ENCODE measurements around the gene CDC42EP5. TPM values are rescaled to one million over a fixed set of nuclear protein-coding genes. Genes with fewer than 3 reads are reported as not detected.

The CDC42EP5 gene
- polyA plus RNA-seq, 4 donors: 26.9 to 79.1 (median 37.6) TPM

DNA sequence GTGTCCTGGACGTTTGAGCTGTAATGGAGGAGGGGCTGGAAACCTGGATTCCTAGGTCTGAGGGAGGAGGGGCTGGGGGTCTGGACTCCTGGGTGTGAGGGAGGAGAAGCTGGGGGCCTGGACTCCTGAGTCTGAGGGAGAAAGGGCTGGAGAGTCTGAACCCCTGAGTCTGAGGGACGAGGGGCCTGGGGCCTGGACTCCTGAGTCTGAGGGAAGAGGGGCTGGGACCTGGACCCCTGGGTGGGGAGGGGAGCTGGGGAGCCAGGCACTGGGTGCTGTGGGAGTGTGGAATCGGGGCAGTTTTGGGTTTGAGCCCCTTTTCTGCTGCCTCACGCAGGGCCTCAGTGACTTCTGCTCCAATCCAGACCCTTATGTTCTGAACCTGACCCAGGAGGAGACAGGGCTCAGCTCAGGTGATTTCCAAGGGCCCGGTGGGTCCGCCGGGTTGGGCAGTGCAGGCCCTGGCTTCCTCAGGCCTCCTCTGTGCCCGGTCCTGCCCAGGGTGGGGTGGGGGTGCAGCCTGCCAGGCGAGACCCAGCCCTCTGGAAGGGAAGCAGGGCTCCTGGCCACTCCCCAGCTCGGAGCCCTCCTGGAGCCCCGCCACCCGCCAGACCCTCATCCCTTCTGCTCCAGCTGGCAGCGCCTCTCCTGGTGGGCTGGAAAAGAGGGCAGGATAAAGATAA, 43.4 kb downstream of the CDC42EP5 start:
- no peak for DNase-seq (ENCODE audit: low read depth in 4 of 4, low spot score in 2 of 4)

DNA sequence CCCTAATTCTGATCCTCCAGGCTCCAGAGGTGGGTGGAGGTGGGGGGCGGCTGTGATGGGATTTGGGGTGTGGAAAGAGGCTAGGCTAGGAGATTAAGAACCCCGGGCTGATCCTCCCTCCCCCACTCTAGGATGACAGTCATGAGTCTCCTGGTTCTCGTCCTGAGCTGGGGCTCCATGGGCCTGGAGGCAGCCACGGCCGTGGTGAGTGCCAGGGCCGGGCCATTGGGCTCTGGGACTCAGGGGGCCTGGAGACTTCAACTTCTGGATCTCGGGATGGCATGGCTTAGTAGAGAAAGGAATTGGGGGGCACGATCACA, 44.0 kb downstream of the CDC42EP5 start:
- DNase-seq (ENCODE audit: low read depth in 4 of 4, low spot score in 2 of 4): no peak

DNA sequence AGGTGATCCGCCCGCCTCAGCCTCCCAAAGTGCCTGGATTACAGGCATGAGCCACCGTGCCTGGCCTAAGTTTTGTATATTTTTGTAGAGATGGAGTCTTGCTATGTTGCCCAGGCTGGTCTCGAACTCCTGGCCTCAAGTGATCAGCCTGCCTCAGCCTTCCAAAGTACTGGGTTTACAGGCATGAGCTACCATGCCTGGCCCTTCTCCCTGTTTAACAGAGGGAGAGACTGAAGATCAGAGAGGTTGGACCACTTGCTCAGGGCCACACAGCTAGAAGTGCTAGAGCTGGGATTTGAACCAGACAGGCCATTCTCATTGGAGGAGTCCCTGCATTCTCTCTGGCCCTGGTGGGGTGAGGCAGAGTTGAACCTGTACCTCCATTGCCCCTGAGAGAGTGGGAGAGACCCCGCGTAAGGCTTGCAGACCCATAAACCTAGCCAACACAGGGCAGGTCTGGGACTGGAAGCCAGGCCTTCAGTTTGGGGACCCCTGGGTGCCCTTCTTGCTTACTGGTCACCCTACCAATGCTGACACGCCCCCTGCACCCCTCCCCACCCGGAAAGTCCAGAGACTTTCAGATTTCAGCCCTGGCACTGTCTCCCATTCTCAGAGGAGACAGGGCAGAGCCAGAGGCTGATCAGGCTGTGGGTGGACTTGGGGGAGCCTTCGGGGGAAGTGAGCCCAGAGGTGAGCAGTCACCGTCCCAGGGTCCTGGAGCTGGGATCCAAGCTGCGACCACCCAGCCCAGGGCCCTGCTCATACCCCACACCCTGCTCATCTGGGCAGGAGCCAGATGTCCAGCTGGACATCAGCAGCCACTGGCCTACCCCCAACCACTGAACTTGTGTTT, 44.5 kb downstream of the CDC42EP5 start:
- no peak for DNase-seq (ENCODE audit: low read depth in 4 of 4, low spot score in 2 of 4)

DNA sequence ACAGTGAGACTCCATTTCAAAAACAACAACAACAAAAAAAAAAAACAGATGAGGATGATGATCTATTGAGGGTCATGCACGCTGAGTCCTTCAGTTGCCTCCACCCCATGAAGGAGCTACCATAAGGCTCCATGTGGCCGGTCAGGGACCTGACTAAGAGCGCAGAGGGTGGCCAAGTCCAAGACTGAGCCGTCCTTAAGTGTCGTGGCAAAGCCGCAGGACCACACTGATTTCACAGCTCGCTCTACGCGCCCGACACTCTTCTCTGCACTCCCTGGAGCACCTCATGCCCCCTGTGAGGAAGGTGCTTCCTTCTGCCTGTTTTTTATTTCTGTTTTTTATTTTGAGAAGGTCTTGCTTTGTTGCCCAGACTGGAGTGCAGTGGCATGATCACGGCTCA, 45.5 kb downstream of the CDC42EP5 start:
- DNase-seq (ENCODE audit: low read depth in 4 of 4, low spot score in 2 of 4): no peak

DNA sequence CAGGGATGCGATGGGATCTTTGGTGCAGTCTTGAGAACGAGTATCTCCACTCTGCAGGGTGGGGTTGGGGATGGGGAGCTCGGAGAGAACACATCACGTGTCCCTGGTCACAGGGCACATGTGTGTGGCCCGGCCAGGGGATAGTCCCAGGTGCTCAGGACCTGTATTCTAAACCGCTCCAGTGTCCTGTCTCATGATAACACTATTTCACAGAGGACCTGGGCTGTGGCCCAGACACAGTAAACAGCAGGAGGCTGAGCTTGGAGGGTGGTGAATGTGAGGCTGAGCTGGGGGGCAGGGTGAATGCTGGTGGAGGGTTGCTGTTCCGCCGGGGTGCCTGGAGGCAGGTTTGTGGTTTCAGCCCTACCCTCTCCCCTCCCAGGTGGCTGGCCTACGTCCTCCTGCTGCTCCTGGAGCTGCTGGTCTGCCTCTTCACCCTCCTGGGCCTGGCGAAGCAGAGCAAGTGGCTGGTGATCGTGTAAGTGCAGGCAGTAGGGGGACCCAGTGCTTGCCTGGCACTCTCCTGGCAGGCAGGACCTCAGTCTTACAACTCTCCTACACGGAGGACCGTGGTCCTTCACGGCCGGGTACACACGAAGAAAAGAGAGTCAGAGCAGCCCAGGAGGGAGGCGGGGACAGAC, 46.7 kb downstream of the CDC42EP5 start:
- no peak for DNase-seq (ENCODE audit: low read depth in 4 of 4, low spot score in 2 of 4)

DNA sequence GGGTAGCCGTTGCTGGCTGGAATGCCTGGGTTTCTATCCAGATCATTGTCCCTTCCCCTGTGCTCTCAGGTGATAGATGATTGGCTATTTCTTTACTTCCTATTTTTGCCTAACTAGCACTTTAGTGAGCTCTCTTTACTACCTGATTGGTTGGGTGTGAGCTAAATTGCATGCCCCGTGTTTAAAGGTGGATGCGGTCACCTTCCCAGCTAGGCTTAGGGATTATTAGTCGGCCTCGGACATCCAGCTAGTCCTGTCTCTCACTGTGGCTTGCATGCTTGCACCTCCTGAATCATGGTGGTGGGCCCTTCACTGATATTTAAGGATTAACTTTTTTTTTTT, 47.7 kb downstream of the CDC42EP5 start:
- no peak for DNase-seq (ENCODE audit: low read depth in 4 of 4, low spot score in 2 of 4)

DNA sequence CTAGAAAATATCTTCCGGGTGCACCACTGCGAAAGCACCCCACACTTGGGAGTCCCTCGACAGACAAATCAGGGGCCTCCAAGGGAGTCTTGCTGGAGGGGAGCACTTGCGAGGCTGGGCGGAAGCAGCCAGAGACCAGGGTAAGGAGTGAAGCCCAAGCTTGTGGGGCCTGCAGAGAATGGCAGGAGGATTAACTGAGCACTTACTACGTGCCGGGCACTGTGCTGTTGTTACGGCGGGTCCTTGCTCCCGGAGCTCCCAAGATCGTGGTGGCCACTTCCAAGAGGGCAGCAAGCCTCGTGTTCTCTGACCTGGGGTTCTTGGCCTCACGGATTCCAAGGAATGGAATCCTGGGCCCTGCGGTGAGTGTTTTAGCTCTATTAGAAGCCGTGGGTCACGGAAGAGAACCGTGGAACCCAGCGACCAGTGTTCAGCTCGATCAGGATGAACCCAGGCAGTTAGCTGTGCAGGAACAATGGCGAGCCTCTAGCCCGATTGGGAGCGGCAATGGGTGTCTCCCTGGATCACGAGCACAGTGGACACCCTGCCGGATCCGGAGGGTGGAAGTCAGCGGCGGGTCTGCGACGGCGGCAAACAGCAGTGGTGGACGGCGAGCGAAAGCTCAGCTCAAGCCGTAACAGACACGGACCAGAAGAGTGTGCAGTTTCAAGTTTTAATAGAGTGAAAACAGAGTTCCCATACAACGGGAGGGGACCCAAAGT, 48.3 kb downstream of the CDC42EP5 start:
- no peak for DNase-seq (ENCODE audit: low read depth in 4 of 4, low spot score in 2 of 4)

DNA sequence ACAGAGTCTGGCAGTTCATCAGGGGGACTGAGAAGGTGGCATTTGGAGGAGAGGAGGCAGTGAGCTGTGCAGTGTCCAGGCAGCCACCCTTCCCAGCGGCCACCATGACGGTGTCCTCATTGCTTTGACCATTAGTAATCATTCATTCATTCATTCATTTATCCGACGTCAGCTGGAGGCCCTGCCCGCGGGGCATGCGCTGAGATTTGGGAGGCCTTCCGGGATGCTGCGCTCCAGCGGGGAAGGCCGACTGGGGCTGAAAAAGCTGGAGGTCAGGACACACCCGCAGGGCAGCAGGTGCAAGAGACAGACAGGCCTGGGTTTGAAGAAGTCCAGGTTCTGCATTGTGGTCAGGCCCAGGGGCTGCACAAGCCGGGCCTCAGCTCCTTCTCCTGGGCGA, 48.9 kb downstream of the CDC42EP5 start:
- no peak for DNase-seq (ENCODE audit: low read depth in 4 of 4, low spot score in 2 of 4)

DNA sequence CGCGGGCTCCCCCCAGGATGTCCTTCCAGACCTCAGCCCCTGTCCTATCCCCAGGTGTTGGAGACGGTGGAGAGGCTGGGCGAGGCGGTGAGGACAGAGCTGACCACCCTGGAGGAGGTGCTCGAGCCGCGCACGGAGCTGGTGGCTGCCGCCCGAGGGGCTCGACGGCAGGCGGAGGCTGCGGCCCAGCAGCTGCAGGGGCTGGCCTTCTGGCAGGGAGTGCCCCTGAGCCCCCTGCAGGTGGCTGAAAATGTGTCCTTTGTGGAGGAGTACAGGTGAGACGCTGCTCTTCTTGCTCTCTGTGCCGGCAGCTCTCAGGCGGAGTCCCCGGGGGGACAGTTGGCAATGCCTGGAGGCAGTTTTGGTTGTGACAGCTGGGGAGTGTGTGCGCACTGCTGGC, 51.0 kb downstream of the CDC42EP5 start:
- no peak for DNase-seq (ENCODE audit: low read depth in 4 of 4, low spot score in 2 of 4)

DNA sequence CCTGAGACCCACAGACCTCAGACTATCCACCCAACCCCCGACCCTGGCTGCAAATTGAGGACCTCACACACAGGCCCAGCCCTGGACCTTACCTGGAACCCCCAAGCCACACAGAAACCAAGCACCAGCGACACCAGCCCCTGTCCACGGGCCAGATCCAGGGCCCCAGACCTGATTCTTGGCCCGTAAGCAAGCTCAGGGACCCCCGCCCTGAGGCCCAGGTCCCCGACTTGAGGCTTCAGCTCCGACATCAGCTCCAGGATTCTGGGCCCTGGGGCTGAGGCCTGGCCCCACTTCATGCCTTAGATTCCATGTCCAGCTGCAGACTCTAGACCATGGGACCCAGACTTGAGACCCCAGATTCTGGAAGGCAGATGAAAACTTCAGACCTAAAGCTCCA, 51.6 kb downstream of the CDC42EP5 start:
- no peak for DNase-seq (ENCODE audit: low read depth in 4 of 4, low spot score in 2 of 4)

DNA sequence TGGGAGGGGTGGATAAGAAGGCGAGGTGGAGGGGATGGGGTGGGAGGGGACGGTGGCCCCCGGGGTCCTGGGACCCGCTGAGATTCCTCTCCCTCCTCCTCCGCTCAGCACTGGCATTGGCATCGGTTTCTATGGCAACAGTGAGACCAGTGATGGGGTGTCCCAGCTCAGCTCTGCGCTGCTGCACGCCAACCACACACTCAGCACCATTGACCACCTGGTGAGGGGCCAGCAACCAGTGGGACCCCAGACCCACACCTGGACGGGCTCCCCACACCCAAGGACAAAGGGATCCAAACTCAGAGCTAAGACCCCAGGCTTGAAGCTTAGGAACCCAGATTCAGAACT, 52.0 kb downstream of the CDC42EP5 start:
- no peak for DNase-seq (ENCODE audit: low read depth in 4 of 4, low spot score in 2 of 4)

DNA sequence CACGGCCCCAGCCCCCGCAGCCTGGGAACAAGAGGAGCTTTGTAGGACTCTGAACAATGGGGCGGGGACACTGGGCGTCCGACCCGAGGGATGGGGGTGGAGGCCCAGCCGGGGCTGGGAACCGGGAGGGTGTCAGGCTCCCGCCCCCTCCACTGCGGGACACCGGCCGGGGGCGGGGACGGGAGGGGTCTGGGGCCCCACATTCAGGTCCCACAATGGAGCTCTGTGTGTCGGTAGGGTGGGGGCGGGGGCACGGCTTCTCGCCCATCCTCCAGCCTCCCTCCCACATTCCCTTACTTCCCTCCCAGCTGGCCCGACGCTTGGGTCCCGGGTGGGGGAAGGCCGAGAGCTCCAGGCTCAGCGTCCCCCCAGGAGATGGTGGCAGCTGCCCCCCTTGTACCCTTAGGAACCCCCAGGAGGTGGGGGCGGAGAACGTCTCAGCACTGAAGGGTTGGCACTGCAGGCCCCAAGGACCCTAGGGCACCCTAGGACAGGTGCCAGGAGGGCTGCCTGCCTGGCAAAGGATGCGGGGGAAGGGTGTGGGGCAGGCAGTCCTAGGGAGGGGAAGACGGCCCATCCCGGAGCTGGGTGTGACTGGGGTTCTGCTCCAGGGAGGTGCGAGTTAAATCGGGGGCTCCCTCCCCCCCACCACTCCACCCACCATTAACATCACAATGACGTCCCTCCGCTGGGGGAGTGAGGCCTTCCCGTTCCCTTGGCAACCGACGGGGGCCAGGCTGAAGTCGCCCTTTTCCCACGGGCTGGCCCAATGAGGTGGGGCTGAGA, 52.5 kb downstream of the CDC42EP5 start:
- no peak for DNase-seq (ENCODE audit: low read depth in 4 of 4, low spot score in 2 of 4)

DNA sequence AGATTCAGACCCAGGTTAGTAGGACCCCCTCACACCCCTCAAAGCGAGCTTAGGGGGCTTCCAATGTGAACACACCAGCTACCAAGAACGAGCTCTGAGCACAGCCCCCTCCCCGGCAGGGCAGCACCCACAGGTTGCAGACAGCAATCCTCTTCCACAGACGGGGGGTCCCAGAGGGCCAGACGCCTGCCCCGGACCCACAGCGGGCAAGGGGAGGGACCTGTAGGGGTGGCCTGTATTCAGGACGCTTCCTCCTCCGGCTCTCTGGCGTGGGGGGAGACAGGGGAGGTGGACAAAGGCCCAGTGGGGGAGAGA, 53.1 kb downstream of the CDC42EP5 start:
- DNase-seq (ENCODE audit: low read depth in 4 of 4, low spot score in 2 of 4): no peak

DNA sequence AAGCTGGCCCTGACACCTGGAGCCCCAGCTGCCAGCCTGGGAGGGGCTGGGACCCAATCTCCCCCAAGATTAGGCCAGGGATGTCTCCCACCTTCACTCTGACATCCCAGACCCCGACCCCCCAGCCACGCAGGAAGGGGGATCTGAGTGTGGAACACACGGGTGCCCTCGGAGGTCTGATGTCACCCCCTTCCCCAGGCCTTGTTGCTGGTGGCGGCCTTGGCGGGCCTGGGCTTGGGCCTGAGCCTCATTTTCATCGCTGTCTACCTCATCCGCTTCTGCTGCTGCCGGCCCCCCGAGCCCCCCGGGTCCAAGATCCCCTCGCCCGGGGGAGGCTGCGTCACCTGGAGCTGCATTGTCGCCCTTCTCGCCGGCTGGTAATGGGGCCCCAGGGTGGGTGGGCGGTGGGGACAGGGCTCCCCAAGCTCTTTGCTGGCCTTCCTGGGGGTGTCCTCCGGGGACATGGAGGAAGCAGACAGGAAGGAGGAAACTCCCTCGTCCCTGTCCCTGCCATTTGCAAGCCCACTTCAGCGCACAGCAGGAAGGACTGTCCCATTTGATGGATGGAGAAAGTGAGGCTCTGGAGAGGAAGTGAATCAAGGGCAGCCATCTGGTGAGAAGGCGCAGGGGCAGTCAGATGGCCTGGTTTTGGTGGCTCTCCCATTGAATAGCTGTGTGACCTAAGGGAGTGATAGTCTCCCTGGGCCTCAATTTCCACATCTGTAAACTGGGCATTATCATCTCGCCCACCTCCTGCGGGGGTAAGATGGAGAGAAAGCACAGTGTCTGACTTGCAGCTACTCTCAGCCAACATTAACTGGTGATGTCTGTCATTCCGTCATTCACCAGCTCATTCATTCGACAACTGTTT, 53.9 kb downstream of the CDC42EP5 start:
- no peak for DNase-seq (ENCODE audit: low read depth in 4 of 4, low spot score in 2 of 4)

DNA sequence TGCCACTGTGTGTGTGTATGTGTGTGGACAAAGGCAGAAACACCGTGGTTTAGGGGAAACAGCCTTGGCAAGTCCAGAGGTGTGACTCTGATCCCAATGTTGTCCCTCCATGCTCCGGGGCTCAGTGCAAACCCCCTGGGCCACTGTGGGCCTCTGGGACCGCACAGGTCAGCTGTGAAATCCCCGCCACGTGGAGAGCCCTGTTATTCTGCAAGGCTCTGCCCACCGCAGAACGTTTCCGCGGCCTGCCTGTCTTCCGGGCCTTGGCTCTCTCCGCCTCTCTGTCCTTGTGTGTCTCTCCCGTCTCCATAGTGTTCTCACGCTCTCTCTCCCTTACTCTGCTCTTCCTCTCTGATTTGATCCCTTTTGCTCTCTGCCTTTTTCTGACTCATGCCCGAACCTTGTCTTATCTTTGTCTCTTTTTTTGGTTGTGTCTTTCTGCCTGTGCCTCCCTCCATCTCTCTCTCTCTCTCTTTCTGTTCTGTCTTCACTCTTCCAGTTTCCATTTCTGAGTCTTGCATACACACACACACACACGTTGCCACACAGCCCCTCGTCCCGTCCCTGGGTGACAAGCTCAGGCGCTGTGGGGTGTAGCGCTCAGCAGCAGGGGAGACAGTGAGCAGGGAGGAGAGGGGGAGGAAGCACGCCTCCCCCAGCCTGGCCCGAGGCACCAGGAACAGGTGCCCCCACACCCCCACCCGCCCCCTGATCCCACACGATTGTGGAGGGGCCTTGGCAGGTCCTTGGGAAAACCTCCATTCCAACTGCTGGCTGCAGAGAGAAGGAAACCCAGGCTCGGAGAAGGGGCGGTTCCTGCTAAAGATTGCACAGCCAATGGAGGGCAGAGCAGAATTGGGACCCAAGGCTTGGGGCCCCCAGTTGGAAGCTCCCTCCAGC, 54.8 kb downstream of the CDC42EP5 start:
- no peak for DNase-seq (ENCODE audit: low read depth in 4 of 4, low spot score in 2 of 4)

DNA sequence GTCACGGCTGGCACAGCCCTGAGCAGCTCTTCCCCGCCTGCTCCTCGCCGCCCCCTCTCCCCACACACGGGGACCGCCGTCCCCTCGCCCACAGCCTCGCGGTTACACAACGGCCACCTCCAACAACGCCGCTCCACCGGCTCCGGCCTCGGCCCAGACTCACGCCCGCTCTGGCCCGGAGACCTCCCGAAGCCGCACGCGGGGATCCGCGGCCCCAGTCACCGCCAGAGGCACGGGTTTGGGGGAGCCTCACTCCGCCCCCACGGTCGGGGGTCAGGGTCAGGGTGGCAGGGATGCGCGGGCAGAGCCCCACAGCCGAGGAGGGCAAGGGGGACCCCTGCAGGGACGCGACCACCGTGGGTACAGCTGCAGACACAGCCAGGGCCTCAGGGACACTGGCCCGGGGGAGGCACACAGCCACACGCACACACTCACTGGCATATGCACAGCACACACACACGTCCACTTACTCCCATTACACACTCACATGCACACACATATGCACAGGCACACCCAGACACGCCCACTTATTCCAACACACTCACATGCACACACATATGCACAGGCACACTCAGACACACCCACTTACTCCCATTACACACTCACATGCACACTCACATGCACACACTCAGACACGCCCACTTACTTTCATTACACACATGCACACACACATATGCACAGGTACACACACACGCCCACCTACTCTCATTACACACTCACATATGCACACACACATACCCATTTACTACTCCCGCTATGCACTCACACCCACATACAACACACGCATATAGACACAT, 56.2 kb downstream of the CDC42EP5 start:
- no peak for DNase-seq (ENCODE audit: low read depth in 4 of 4, low spot score in 2 of 4)

DNA sequence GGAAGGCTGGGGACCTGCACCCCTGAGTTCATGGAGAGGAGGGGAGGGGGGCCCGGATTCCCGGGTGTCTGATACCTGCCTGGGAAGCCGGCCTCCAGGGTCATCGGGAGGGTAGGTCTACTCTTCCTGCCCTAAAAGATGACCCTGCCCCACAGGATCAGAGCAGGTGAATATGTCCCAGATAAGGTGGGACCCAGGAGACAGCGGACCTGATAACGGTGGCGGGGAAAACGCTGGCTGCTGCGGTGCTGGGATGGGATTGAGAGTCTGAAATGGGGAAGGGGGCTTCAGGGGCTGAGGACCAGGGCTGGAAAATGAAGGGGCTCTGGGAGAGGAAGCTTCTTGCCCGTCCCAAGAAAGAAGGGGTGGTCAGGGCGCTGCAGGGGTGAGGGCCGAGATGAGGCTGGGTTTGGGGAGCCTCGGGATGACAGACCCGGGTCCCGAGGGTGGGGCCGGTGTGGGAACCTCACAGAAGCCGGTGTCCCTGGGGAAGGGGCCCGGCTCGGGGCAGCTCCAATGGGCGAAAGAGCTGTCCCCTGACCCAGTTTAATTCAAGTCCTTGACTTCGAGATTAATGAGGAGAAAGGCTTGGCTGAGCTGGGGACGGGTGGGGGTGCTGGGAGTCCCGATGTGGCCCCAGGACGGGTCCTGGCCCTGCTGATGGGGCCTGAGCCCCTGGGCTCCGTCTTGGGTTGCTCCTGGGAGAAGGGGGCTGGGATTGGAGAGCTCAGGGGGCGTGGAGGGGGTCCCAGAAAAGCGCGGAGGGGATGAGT, 57.0 kb downstream of the CDC42EP5 start:
- no peak for DNase-seq (ENCODE audit: low read depth in 4 of 4, low spot score in 2 of 4)
